ENCODE measurements around the gene PML. TPM values are rescaled to one million over a fixed set of nuclear protein-coding genes. Genes with fewer than 3 reads are reported as not detected.
"Not testable (repeated sequence)": the region's sequence is repeated elsewhere in the genome, so short reads cannot be mapped to it uniquely, and the experiment has no call there.

The PML gene
- total RNA-seq, 1 experiment from 2014 or later = 120 TPM

GRCh38 chr15:73972984-73973682 lies 21.4 kb upstream of the PML start:
- intact Hi-C loops (cut with micrococcal nuclease; ENCODE audit: unreplicated experiment) = loop anchor here (1.0 to 5.0 kb wide), 2 partner anchors 64 to 79 kb away; no protein-coding TSS in a partner anchor
- DNase-seq = peak; percentile 89

DNA sequence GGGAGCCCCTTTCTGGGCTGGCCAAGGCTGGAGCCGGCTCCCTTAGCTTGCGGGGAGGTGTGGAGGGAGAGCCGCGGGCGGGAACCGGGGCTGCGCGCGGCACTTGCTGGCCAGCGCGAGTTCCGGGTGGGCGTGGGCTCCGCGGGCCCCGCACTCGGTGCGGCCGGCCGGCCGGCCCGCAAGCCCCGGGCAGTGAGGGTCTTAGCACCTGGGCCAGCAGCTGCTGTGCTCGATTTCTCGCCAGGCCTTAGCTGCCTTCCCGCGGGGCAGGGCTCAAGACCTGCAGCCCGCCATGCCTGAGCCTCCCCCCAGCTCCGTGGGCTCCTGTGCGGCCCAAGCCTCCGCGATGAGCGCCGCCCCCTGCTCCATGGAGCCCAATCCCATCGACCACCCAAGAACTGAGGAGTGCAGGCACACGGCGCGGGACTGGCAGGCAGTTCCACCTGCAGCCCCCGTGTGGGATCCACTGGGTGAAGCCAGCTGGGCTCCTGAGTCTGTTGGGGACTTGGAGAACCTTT lies 20.8 kb upstream of the PML start:
- not testable (repeated sequence) for BruUV-seq (replicated peaks); H3K9me3 Mint-ChIP-seq (ENCODE audit: low read depth, unreplicated experiment); DNase-seq; H3K27ac Mint-ChIP-seq (ENCODE audit: unreplicated experiment); H3K36me3 Mint-ChIP-seq (ENCODE audit: insufficient read depth, unreplicated experiment)
- peak overlapping the region; percentile 44 for H3K4me3 Mint-ChIP-seq (ENCODE audit: low read depth, unreplicated experiment)
- H3K4me1 Mint-ChIP-seq (ENCODE audit: low read depth, unreplicated experiment) = peaks cover 16% of the 10 kb centered on the region
- intact Hi-C loops (cut with micrococcal nuclease; ENCODE audit: unreplicated experiment) = loop anchor here (1.0 to 5.0 kb wide), 2 partner anchors 64 to 79 kb away; no protein-coding TSS in a partner anchor
- CTCF ChIA-PET = interaction anchor here (1.2 to 5.1 kb wide), 8 partner anchors 10 to 349 kb away, joined by 4 to 90 read pairs (median 8); no protein-coding TSS in a partner anchor
- H3K27me3 Mint-ChIP-seq (ENCODE audit: unreplicated experiment) = peaks cover 18% of the 10 kb centered on the region

More at GRCh38 chr15:73972984-73973682, 21.4 kb upstream of the PML start:
- Mint-ChIP-seq H3K36me3 (ENCODE audit: insufficient read depth, unreplicated experiment) (no peaks in the 10 kb centered on the region), H3K4me1 (ENCODE audit: low read depth, unreplicated experiment) (peaks cover 14% of the 10 kb centered on the region), H3K9me3 (ENCODE audit: low read depth, unreplicated experiment) (no peaks in the 10 kb centered on the region), H3K4me3 (ENCODE audit: low read depth, unreplicated experiment) (peak overlapping the region; percentile 44), H3K27me3 (ENCODE audit: unreplicated experiment) (peaks cover 18% of the 10 kb centered on the region), H3K27ac (ENCODE audit: unreplicated experiment) (no peak overlapping the region)
- BruUV-seq (replicated peaks) = no TSS peak
- TF ChIP-seq, protein P1, sequence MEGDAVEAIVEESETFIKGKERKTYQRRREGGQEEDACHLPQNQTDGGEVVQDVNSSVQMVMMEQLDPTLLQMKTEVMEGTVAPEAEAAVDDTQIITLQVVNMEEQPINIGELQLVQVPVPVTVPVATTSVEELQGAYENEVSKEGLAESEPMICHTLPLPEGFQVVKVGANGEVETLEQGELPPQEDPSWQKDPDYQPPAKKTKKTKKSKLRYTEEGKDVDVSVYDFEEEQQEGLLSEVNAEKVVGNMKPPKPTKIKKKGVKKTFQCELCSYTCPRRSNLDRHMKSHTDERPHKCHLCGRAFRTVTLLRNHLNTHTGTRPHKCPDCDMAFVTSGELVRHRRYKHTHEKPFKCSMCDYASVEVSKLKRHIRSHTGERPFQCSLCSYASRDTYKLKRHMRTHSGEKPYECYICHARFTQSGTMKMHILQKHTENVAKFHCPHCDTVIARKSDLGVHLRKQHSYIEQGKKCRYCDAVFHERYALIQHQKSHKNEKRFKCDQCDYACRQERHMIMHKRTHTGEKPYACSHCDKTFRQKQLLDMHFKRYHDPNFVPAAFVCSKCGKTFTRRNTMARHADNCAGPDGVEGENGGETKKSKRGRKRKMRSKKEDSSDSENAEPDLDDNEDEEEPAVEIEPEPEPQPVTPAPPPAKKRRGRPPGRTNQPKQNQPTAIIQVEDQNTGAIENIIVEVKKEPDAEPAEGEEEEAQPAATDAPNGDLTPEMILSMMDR (IDR thresholded peaks at IDR 0.05; ENCODE audit: unreplicated experiment) = peak; percentile 78
- CTCF ChIA-PET = interaction anchor here (0.5 to 5.1 kb wide), 32 partner anchors 9 to 1783 kb away, joined by 3 to 90 read pairs (median 6); partner anchors contain the start of gene PML

- not testable (repeated sequence) for H3K27ac Mint-ChIP-seq (ENCODE audit: unreplicated experiment)
- CTCF ChIA-PET = interaction anchor here (0.7 to 5.1 kb wide), 4 partner anchors 12 to 61 kb away, joined by 3 to 90 read pairs (median 8); no protein-coding TSS in a partner anchor
These were observed 18.9 kb upstream of the PML start for GRCh38 chr15:73975440-73976125.

DNA sequence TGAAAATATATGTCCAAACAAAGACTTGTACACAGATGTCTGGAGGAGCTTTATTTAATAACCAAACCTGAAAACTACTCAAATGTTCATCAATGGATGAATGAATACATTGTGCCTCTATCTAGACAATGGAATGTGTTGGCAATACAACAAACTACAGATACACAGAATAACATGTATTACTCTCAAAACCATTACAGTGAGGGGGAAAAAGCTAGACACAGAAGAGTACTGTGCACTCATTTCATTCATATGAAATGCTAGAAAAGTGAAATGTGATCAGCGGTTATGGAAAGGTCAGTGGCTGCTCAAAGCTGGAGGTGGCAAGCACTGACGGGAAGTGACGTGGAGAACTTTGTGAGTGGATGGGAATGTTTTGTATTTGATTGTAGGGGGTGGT lies 15.6 kb upstream of the PML start:
- Mint-ChIP-seq H3K27ac (ENCODE audit: unreplicated experiment) (peak overlapping the region; percentile 55), H3K36me3 (ENCODE audit: insufficient read depth, unreplicated experiment) (peaks cover under 1% of the 10 kb centered on the region), H3K27me3 (ENCODE audit: unreplicated experiment) (peaks cover 18% of the 10 kb centered on the region), H3K4me1 (ENCODE audit: low read depth, unreplicated experiment) (peaks cover 32% of the 10 kb centered on the region), H3K4me3 (ENCODE audit: low read depth, unreplicated experiment) (no peak overlapping the region), H3K9me3 (ENCODE audit: low read depth, unreplicated experiment) (no peaks in the 10 kb centered on the region)
- TF ChIP-seq, protein P1 (IDR thresholded peaks at IDR 0.05; ENCODE audit: unreplicated experiment) = no peak
- no peak for DNase-seq
- no TSS peak for BruUV-seq (replicated peaks)
- CTCF ChIA-PET = interaction anchor here (1.1 kb wide), 1 partner anchor 15 kb away, joined by 3 read pairs; the partner anchor contains the start of gene PML
- intact Hi-C loops (cut with micrococcal nuclease; ENCODE audit: unreplicated experiment) = no loop called here

More at GRCh38 chr15:73975440-73976125, 18.9 kb upstream of the PML start:
- DNase-seq; BruUV-seq (replicated peaks); intact Hi-C loops (cut with micrococcal nuclease; ENCODE audit: unreplicated experiment); H3K4me3 Mint-ChIP-seq (ENCODE audit: low read depth, unreplicated experiment); H3K9me3 Mint-ChIP-seq (ENCODE audit: low read depth, unreplicated experiment); H3K36me3 Mint-ChIP-seq (ENCODE audit: insufficient read depth, unreplicated experiment): not testable (repeated sequence)
- H3K27me3 Mint-ChIP-seq (ENCODE audit: unreplicated experiment) = peaks cover 18% of the 10 kb centered on the region
- H3K4me1 Mint-ChIP-seq (ENCODE audit: low read depth, unreplicated experiment) = peaks cover 21% of the 10 kb centered on the region

- CTCF ChIA-PET = no interaction called here
- Mint-ChIP-seq H3K27ac (ENCODE audit: unreplicated experiment) (no peak overlapping the region), H3K4me1 (ENCODE audit: low read depth, unreplicated experiment) (peaks cover 40% of the 10 kb centered on the region), H3K36me3 (ENCODE audit: insufficient read depth, unreplicated experiment) (peaks cover 8% of the 10 kb centered on the region), H3K4me3 (ENCODE audit: low read depth, unreplicated experiment) (no peak overlapping the region), H3K9me3 (ENCODE audit: low read depth, unreplicated experiment) (no peaks in the 10 kb centered on the region), H3K27me3 (ENCODE audit: unreplicated experiment) (peaks cover 16% of the 10 kb centered on the region)
- BruUV-seq (replicated peaks) = no TSS peak
- no peak for DNase-seq
- TF ChIP-seq, protein P1 (IDR thresholded peaks at IDR 0.05; ENCODE audit: unreplicated experiment) = no peak
- intact Hi-C loops (cut with micrococcal nuclease; ENCODE audit: unreplicated experiment) = no loop called here
These were observed 14.9 kb upstream of the PML start for GRCh38 chr15:73979636-73980035.
